Upper lobe of left lung (tissue), 6 donors: ENCODE results near the gene SEC16A. TPM values are rescaled to one million over a fixed set of nuclear protein-coding genes. Genes with fewer than 3 reads are reported as not detected.

ENCODE experiments used
- ATAC-seq, 2 donors: fragments of 200-7000 bp; cut with Tn5 transposase; one replicate each; pipeline ENCODE4 v1.9.1; 2022; ENCODE audit warnings: mild to moderate bottlenecking in 2 of 2, moderate library complexity in 2 of 2; ENCODE audit not compliant: low FRiP score in 2 of 2
- DNase-seq, 2 donors: peaks; one replicate each; pipeline ENCODE4 v3.0.0-alpha.2; 2019 to 2020
- H3K27ac ChIP-seq, 4 donors: fragments of 200-600 bp; sonication (generic); one replicate each; pipeline ENCODE4 v1.5.1; 2016 to 2019
- H3K27me3 ChIP-seq, 4 donors: fragments of 200-600 bp; sonication (generic); one replicate each; pipeline ENCODE4 v1.5.1; 2017 to 2019
- H3K36me3 ChIP-seq, 4 donors: fragments of 200-600 bp; sonication (generic); one replicate each; pipeline ENCODE4 v1.5.1; 2016 to 2019
- H3K4me1 ChIP-seq, 4 donors: fragments of 200-600 bp; sonication (generic); one replicate each; pipeline ENCODE4 v1.5.1; 2018 to 2019
- H3K4me3 ChIP-seq, 4 donors: fragments of 200-600 bp; sonication (generic); one replicate each; pipeline ENCODE4 v1.5.1; 2017 to 2019; ENCODE audit warnings: mild to moderate bottlenecking in 2 of 4, moderate library complexity in 1 of 4
- H3K9me3 ChIP-seq, 4 donors: fragments of 200-600 bp; sonication (generic); one replicate each; pipeline ENCODE4 v1.5.1; 2018 to 2019
- EP300 ChIP-seq, 4 donors: sonication (generic); formaldehyde crosslinking; IDR thresholded peaks; one replicate each; pipeline ENCODE4 v1.5.1; 2017; ENCODE audit warnings: antibody characterized with exemption in 4 of 4, control low read depth in 2 of 4
- POLR2A ChIP-seq, 4 donors: fragments of 450-650 bp; IDR thresholded peaks; one replicate each; pipeline ENCODE4 v1.5.1; 2016 to 2017; ENCODE audit warnings: antibody characterized with exemption in 4 of 4, mild to moderate bottlenecking in 2 of 4
- POLR2AphosphoS5 ChIP-seq, 2 donors: sonication (generic); formaldehyde crosslinking; IDR thresholded peaks; one replicate each; pipeline ENCODE4 v1.5.1; 2017; ENCODE audit warnings: antibody characterized with exemption in 2 of 2
- WGBS, 2 donors: methylation state at CpG; one replicate each; pipeline ENCODE4 v1.1.5; 2017 to 2018; 5-methylcytosine and 5-hydroxymethylcytosine counted together
- total RNA-seq, 6 donors: library from RNA; depleted of rRNA in 4 of 6; stranded (reverse); fragments of >200 nt in 4 of 6; gene quantifications; one replicate each; pipeline versions ENCODE4 v1.1.0 to v1.2.1, GENCODE V29; 2016 to 2021
- TF ChIP-seq, protein P1 (sequence below), 6 experiments: fragments of 450-650 bp in 4 of 6; fragments of 200-600 bp in 2 of 6; sonication (generic) in 2 of 6; IDR thresholded peaks; one replicate each; pipeline ENCODE4 v1.5.1; 2016 to 2019; ENCODE audit warnings: antibody characterized with exemption in 6 of 6
- donor health status: DM: no; HTN: no; CAD: no; lungs with moderate emphysema.
- donor health status: DM: no; HTN: yes; CAD: no; lungs with severe emphysema.

Gene SEC16A
- total RNA-seq, 6 donors from 2014 or later: 64.1 to 89.1 (median 72.1) TPM

- no peak for TF ChIP-seq POLR2AphosphoS5 (IDR thresholded peaks at IDR 0.05)
- TF ChIP-seq EP300 (IDR thresholded peaks at IDR 0.05): no peak
- TF ChIP-seq, protein P1, sequence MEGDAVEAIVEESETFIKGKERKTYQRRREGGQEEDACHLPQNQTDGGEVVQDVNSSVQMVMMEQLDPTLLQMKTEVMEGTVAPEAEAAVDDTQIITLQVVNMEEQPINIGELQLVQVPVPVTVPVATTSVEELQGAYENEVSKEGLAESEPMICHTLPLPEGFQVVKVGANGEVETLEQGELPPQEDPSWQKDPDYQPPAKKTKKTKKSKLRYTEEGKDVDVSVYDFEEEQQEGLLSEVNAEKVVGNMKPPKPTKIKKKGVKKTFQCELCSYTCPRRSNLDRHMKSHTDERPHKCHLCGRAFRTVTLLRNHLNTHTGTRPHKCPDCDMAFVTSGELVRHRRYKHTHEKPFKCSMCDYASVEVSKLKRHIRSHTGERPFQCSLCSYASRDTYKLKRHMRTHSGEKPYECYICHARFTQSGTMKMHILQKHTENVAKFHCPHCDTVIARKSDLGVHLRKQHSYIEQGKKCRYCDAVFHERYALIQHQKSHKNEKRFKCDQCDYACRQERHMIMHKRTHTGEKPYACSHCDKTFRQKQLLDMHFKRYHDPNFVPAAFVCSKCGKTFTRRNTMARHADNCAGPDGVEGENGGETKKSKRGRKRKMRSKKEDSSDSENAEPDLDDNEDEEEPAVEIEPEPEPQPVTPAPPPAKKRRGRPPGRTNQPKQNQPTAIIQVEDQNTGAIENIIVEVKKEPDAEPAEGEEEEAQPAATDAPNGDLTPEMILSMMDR (IDR thresholded peaks at IDR 0.05): no peak
- TF ChIP-seq POLR2A (IDR thresholded peaks at IDR 0.05): no peak
- 91 to 97% methylated on average over 10 to 30 of the region's 30 CpGs for WGBS, 2 donors
- DNase-seq: peak in 1 of 2 donors; percentile 84
- H3K4me1 ChIP-seq: peaks cover 13 to 34% (median 21%) of the 10 kb centered on the region in 4 donors
- H3K36me3 ChIP-seq: peaks cover 77 to 100% (median 100%) of the 10 kb centered on the region in 4 donors
- no peaks in the 10 kb centered on the region for H3K9me3 ChIP-seq
- H3K27me3 ChIP-seq: no peaks in the 10 kb centered on the region
- ATAC-seq: no peak
- H3K27ac ChIP-seq: no peak overlapping the region
- H3K4me3 ChIP-seq: no peak overlapping the region
Measured at GRCh38 chr9:136506425-136506824, 23.6 kb upstream of the SEC16A start.

DNA sequence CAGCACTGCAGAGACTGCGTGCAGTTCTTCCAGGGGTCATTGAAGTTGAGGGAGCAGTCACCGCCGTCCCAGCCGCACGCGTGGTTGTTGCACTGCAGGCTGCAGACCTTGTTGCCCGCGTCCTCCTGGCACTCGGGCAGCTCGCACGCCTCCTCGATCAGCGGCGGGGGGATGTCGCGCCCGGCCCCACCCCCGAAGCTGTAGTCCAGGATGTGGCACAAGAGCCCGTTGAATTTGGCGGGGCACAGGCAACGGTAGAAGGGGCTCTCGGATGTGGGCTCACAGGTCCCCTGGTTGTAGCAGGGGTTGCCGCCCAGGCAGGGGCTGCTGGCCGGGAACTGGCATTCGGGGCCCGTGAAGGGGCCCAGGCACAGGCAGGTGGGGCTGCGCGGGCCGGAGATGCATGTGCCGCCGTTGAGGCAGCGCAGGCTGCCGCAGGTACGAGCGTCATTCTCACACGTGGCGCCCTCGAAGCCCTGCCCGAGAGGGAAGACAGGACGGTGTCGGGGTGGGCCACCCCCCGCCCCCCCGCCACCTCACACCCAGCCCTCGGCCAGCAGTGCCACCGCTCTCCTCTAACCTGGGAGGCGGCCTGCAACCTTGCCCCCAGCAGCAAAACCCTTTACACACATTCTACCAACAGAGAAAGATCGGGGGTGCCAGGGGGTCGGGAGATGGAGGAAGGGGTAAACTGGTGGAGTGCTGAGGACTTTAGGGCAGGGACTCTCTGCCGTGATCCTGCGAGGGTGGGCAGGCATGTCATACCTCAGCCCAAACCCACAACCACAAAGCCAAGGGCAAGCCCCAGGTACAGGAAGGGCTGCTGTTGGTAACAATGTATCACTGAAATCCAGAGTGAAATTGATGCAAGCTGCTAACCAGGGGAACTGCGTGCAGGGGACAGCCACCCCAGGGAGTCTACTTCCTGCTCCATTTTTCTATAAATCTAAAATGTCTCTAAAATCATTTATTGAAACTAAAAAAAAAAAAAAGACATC is 22.9 kb upstream of the SEC16A start:
- DNase-seq: peak in 1 of 2 donors; percentile 83
- Histone ChIP-seq H3K4me3 (no peak overlapping the region), H3K9me3 (no peaks in the 10 kb centered on the region), H3K27ac (no peak overlapping the region), H3K36me3 (peaks cover 82 to 100% (median 100%) of the 10 kb centered on the region in 4 donors), H3K4me1 (peaks cover 6 to 27% (median 14%) of the 10 kb centered on the region in 4 donors), H3K27me3 (no peaks in the 10 kb centered on the region)
- WGBS, 2 donors: 88 to 90% methylated on average over 8 to 51 of the region's 51 CpGs
- no peak for TF ChIP-seq POLR2AphosphoS5 (IDR thresholded peaks at IDR 0.05)
- no peak for ATAC-seq

DNA sequence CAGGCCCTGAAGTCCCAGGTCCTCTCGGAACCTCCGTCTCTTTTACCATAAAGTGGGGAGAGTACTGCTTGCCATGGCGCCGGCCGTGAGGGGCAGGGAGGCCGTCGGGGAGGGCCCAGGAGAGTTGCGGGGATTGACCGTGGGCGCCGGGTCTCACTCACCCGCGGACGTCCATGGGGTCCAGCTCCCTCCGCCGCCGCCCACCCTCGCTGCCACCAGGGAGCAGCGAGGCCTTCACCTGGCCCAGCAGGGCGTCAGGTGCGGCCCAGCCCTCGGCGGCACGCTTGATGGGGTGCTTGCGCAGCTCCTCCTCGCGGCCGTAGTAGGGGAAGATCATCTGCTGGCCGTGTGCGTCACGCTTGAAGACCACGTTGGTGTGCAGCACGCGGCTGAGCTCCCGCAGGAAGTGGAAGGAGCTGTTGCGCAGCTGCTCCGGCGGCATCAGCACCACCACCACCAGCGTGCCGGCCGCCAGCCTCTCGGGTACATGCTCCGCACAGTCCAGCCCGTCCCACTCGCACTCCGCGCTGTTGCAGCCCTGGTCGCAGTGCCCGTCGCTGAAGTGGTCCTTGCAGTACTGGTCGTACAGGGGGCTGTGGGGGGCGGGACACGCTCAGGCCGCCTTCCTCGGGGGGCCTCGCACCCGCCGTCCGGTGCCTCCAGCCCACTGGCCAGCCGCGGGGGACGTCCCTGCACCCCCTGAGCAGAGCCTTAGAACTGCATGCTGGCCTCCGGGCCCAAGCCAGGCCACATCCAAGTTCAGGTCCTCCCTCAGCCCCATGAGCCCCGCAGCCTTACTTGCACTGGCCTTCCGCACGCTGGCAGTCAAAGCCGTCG is 21.9 kb upstream of the SEC16A start:
- ATAC-seq: no peak
- TF ChIP-seq EP300 (IDR thresholded peaks at IDR 0.05) (no peak), POLR2AphosphoS5 (IDR thresholded peaks at IDR 0.05) (no peak), POLR2A (IDR thresholded peaks at IDR 0.05) (no peak)
- TF ChIP-seq, protein P1 (IDR thresholded peaks at IDR 0.05): no peak
- H3K36me3 ChIP-seq: peaks cover 86 to 100% (median 100%) of the 10 kb centered on the region in 4 donors
- peaks cover 0 to 17% (median 7%) of the 10 kb centered on the region in 4 donors for H3K4me1 ChIP-seq
- peak overlapping the region in 2 of 4 donors; percentile 17 to 68 for H3K27ac ChIP-seq
- H3K4me3 ChIP-seq: no peak overlapping the region
- H3K9me3 ChIP-seq: no peaks in the 10 kb centered on the region
- peak in 1 of 2 donors; percentile 82 for DNase-seq
- no peaks in the 10 kb centered on the region for H3K27me3 ChIP-seq
- 93 to 94% methylated on average over 38 to 60 of the region's 68 CpGs for WGBS, 2 donors

- Histone ChIP-seq H3K27ac (peak overlapping the region in 2 of 4 donors; percentile 17 to 30), H3K36me3 (peaks cover 87 to 100% (median 100%) of the 10 kb centered on the region in 4 donors), H3K4me1 (peaks cover 0 to 7% (median under 1%) of the 10 kb centered on the region in 4 donors), H3K27me3 (no peaks in the 10 kb centered on the region), H3K9me3 (no peaks in the 10 kb centered on the region), H3K4me3 (no peak overlapping the region)
- WGBS, 2 donors: 87% methylated on average over 20 to 29 of the region's 33 CpGs
- DNase-seq (peak in 1 of 2 donors; percentile 73), ATAC-seq (no peak)
- TF ChIP-seq, protein P1 (IDR thresholded peaks at IDR 0.05): no peak
- TF ChIP-seq POLR2AphosphoS5 (IDR thresholded peaks at IDR 0.05) (no peak), EP300 (IDR thresholded peaks at IDR 0.05) (no peak)
Measured at GRCh38 chr9:136502940-136503550, 20.2 kb upstream of the SEC16A start.
